GM12878 (cell line): ENCODE measurements around the gene RIN2. TPM values are rescaled to one million over a fixed set of nuclear protein-coding genes. Genes with fewer than 3 reads are reported as not detected.

Source experiments
- ATAC-seq: fragments of 200-7000 bp; cut with Tn5 transposase; 3 replicates; pipeline ENCODE4 v1.9.1; 2020; ENCODE audit warnings: mild to moderate bottlenecking, moderate library complexity
- BruUV-seq: library from RNA; stranded (reverse); fragments of 400-500 nt; replicated peaks from 2 replicates; lab custom pipeline; 2021; lab: Mats Ljungman, UMichigan
- CTCF ChIA-PET: fragments of 300-600 bp; sonication (Branson Sonifier 250); formaldehyde crosslinking; extraction: SDS; loops from one replicate; lab custom pipeline; 2021; ENCODE audit warnings: inconsistent platforms; lab: Yijun Ruan, JAX
- POLR2A ChIA-PET: fragments of 350-600 bp; formaldehyde crosslinking; extraction: SDS; loops from one replicate; lab custom pipeline; 2021; ENCODE audit warnings: inconsistent platforms; lab: Charles Lee
- RAD21 ChIA-PET: fragments of 300-600 bp; sonication (Branson Sonifier 250); formaldehyde crosslinking; loops from one replicate; lab custom pipeline; 2023; ENCODE audit warnings: antibody characterized with exemption; ENCODE audit not compliant: unreplicated experiment; lab: Charles Lee
- SMC1A ChIA-PET: fragments of 300-600 bp; sonication (Branson Sonifier 250); formaldehyde crosslinking; loops from one replicate; lab custom pipeline; 2023; ENCODE audit not compliant: unreplicated experiment, uncharacterized antibody; lab: Charles Lee
- DNase-seq: peaks from one replicate; pipeline ENCODE4 v3.0.0-alpha.2; 2011; ENCODE audit warnings: low read depth, low spot score
- FAIRE-seq: peaks from 3 replicates; lab custom pipeline; 2011; peaks lifted over from hg19 to GRCh38; lab: Jason Lieb, UNC
- H2AFZ ChIP-seq: 2 replicates; pipeline ENCODE4 v1.6.0; 2011; ENCODE audit warnings: low read depth, low read length, control low read depth; ENCODE audit not compliant: control insufficient read depth
- H3K27ac ChIP-seq: 2 replicates; pipeline ENCODE4 v1.5.1; 2011; ENCODE audit warnings: control low read depth; ENCODE audit not compliant: control insufficient read depth, insufficient read depth
- H3K27me3 ChIP-seq, 2 experiments: replicated peaks in 1 of 2; 2 replicates each; pipeline versions ENCODE4 v1.6.0 to v1.6.1; 2011; ENCODE audit warnings: low read length in 1 of 2; ENCODE audit not compliant: control insufficient read depth in 2 of 2, insufficient read depth in 2 of 2
- H3K36me3 ChIP-seq, 2 experiments: 2 replicates each; pipeline ENCODE4 v1.5.1; 2011; ENCODE audit warnings: low read length in 1 of 2; ENCODE audit not compliant: control insufficient read depth in 2 of 2, insufficient read depth in 2 of 2
- H3K4me1 ChIP-seq: 2 replicates; pipeline ENCODE4 v1.6.1; 2011; ENCODE audit warnings: mild to moderate bottlenecking, low read length, moderate library complexity, mixed read lengths; ENCODE audit not compliant: control insufficient read depth, insufficient read depth
- H3K4me2 ChIP-seq: 2 replicates; pipeline ENCODE4 v1.6.0; 2011; ENCODE audit warnings: control low read depth; ENCODE audit not compliant: control insufficient read depth, insufficient read depth
- H3K4me3 ChIP-seq: fragments of 200-600 bp; sonication (generic); 2 replicates; pipeline ENCODE4 v1.5.1; 2016
- H3K79me2 ChIP-seq: 2 replicates; pipeline ENCODE4 v1.6.0; 2011; ENCODE audit warnings: low read length; ENCODE audit not compliant: control insufficient read depth, insufficient read depth
- H3K9ac ChIP-seq: 2 replicates; pipeline ENCODE4 v1.8.0; 2011; ENCODE audit warnings: low read length, control low read depth, mixed read lengths; ENCODE audit not compliant: control insufficient read depth, insufficient read depth
- H3K9me3 ChIP-seq: replicated peaks from 3 replicates; pipeline ENCODE4 v1.5.1; 2011; ENCODE audit warnings: mild to moderate bottlenecking, low read length; ENCODE audit not compliant: control insufficient read depth, insufficient read depth
- H4K20me1 ChIP-seq: 2 replicates; pipeline ENCODE4 v1.6.0; 2011; ENCODE audit not compliant: control insufficient read depth, insufficient read depth
- ATF7 ChIP-seq: fragments of 450-650 bp; IDR thresholded peaks from 2 replicates; pipeline ENCODE4 v1.6.1; 2016; ENCODE audit warnings: low read depth, mild to moderate bottlenecking
- IKZF2 ChIP-seq, 2 experiments: fragments of 450-650 bp; IDR thresholded peaks; 2 replicates each; pipeline ENCODE4 v1.6.1; 2017; ENCODE audit warnings: mild to moderate bottlenecking in 2 of 2, moderate library complexity in 2 of 2
- IRF4 ChIP-seq: IDR thresholded peaks from 2 replicates; pipeline ENCODE4 v1.6.1; 2011; ENCODE audit warnings: low read depth, low read length
- LARP7 ChIP-seq: fragments of 450-650 bp; IDR thresholded peaks from 2 replicates; pipeline ENCODE4 v1.6.1; 2017; ENCODE audit warnings: mild to moderate bottlenecking
- MXI1 ChIP-seq: fragments of 150-350 bp; IDR thresholded peaks from 2 replicates; pipeline ENCODE4 v1.6.1; 2011; ENCODE audit warnings: low read depth, mild to moderate bottlenecking, inconsistent platforms, low read length, improper control_type of control experiment
- MYC ChIP-seq: IDR thresholded peaks from 2 replicates; pipeline ENCODE4 v1.6.1; 2011; ENCODE audit warnings: mild to moderate bottlenecking, low read length, moderate library complexity, inconsistent platforms; ENCODE audit not compliant: insufficient read depth, insufficient replicate concordance, insufficient read length, severe bottlenecking
- NR2C2 ChIP-seq: IDR thresholded peaks from 2 replicates; pipeline ENCODE4 v1.6.1; 2011; ENCODE audit warnings: borderline replicate concordance, low read depth; ENCODE audit not compliant: control insufficient read depth, insufficient read length
- SREBF1 ChIP-seq: IDR thresholded peaks from 2 replicates; pipeline ENCODE4 v1.6.1; 2012; ENCODE audit warnings: mild to moderate bottlenecking, low read length
- STAT3 ChIP-seq: IDR thresholded peaks from 2 replicates; pipeline ENCODE4 v1.6.1; 2011; ENCODE audit warnings: low read depth, low read length, improper control_type of control experiment
- USF2 ChIP-seq: IDR thresholded peaks from 2 replicates; pipeline ENCODE4 v1.6.1; 2011; ENCODE audit warnings: low read depth, low read length, improper control_type of control experiment, borderline replicate concordance
- ZNF207 ChIP-seq: fragments of 450-650 bp; IDR thresholded peaks from 2 replicates; pipeline ENCODE4 v1.6.1; 2014; ENCODE audit warnings: antibody characterized with exemption, mild to moderate bottlenecking, borderline replicate concordance
- ZNF217 ChIP-seq: fragments of 450-650 bp; IDR thresholded peaks from 2 replicates; pipeline ENCODE4 v1.6.1; 2017; ENCODE audit warnings: antibody characterized with exemption, mild to moderate bottlenecking
- ZNF687 ChIP-seq: fragments of 450-650 bp; IDR thresholded peaks from 2 replicates; pipeline ENCODE4 v1.6.1; 2017; ENCODE audit warnings: mild to moderate bottlenecking, moderate library complexity
- ZZZ3 ChIP-seq: IDR thresholded peaks from 2 replicates; pipeline ENCODE4 v1.6.1; 2011; ENCODE audit warnings: low read depth; ENCODE audit not compliant: control insufficient read depth, insufficient read length
- WGBS: methylation state at CpG from one replicate; pipeline ENCODE4 v1.1.6; 2016; ENCODE audit warnings: low lambda C conversion rate; ENCODE audit not compliant: insufficient replicate concordance, insufficient coverage; ENCODE audit errors: missing lambda C conversion rate; 5-methylcytosine and 5-hydroxymethylcytosine counted together
- in situ Hi-C: fragments of 300-500 bp; cut with MboI; formaldehyde crosslinking; loops from 9 replicates; pipeline ENCODE4 v1.14.3; 2018; ENCODE audit warnings: mixed read lengths
- intact Hi-C: fragments of 100-400 bp; cut with micrococcal nuclease; formaldehyde crosslinking; loops from one replicate; pipeline ENCODE4 v1.14.2; 2022; ENCODE audit not compliant: unreplicated experiment
- polyA plus RNA-seq, 11 experiments: library from polyadenylated mRNA; depleted of rRNA in 4 of 11; unstranded in 6 of 11; stranded (reverse) in 5 of 11; fragments of >200 nt; fragmentation: Nextera tagmentation in 4 of 11; fragmentation: Illumina TruSeq in 1 of 11; extraction: Ambion mirVana in 4 of 11; extraction: Trizol in 1 of 11; gene quantifications; 1 replicate in 1 of 11; 2 replicates in 10 of 11; pipeline versions ENCODE4 v1.2.1 to v1.2.3, GENCODE V29; 2011 to 2016; ENCODE audit warnings: inconsistent platforms in 2 of 11, missing spikeins in 2 of 11, low read depth in 1 of 11
- total RNA-seq, 4 experiments: library from RNA; depleted of rRNA in 3 of 4; stranded (reverse); fragments of >200 nt in 3 of 4; fragmentation: Illumina TruSeq in 1 of 4; extraction: Trizol in 1 of 4; gene quantifications; 2 replicates each; pipeline versions ENCODE4 v1.2.1 to v1.2.3, GENCODE V29; 2013 to 2021
- TF ChIP-seq, protein P1 (sequence below): fragments of 450-650 bp; formaldehyde crosslinking; IDR thresholded peaks from 2 replicates; pipeline ENCODE4 v1.4.0; 2020; ENCODE audit warnings: mild to moderate bottlenecking, moderate library complexity

The RIN2 gene
- total and polyA plus RNA-seq, 10 of the 15 experiments (the other 5 are each of a cell fraction or from before 2014, with no cell fraction given): 0.68 to 8.5 (median 4.5) TPM

DNA sequence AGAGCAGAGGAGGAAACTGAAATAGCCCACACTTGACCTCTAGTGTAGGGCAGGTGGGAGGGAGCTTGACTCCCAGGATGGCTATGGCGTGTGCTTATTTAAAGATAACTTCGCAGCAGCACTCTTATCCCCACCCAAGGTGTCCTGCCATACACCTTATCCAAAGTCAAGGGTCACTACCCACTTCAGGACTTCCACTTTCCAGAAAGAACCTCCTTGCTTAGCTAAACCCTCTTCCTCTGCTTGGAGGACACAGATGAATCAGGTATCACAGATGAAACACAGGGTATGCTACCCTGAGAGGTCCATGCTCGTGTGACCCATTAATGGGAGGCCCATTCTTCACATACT is 2.3 kb downstream of the RIN2 start:
- H3K9ac ChIP-seq: no peak overlapping the region
- ChIA-PET POLR2A (interaction anchor here (1.1 kb wide), 1 partner anchor 23 kb away, joined by 3 read pairs; no protein-coding TSS in a partner anchor), CTCF (interaction anchor here (0.9 to 1.7 kb wide), 3 partner anchors 9 to 73 kb away, joined by 4 to 7 read pairs (median 5); no protein-coding TSS in a partner anchor), RAD21 (interaction anchor here (1.3 to 2.8 kb wide), 4 partner anchors 20 to 53 kb away, joined by 3 to 9 read pairs (median 7); no protein-coding TSS in a partner anchor), SMC1A (interaction anchor here (0.6 to 2.7 kb wide), 6 partner anchors 10 to 67 kb away, joined by 3 to 10 read pairs (median 4); no protein-coding TSS in a partner anchor)
- H3K27ac ChIP-seq: no peak overlapping the region
- in situ Hi-C loops: no loop called here
- BruUV-seq: no TSS peak
- no peak for ATAC-seq
- no peak overlapping the region for H3K4me3 ChIP-seq
- no peaks in the 10 kb centered on the region for H4K20me1 ChIP-seq
- no peak for FAIRE-seq
- intact Hi-C loops: no loop called here
- peaks cover 12 to 15% of the 10 kb centered on the region in 2 experiments for H3K27me3 ChIP-seq
- no peaks in the 10 kb centered on the region for H3K9me3 ChIP-seq
- no peak for DNase-seq
- no peak overlapping the region for H3K4me2 ChIP-seq
- H2AFZ ChIP-seq: no peak overlapping the region
- H3K4me1 ChIP-seq: no peaks in the 10 kb centered on the region
- no peaks in the 10 kb centered on the region for H3K79me2 ChIP-seq
- WGBS: 0% methylated on average over 3 of the region's 3 CpGs
- no peaks in the 10 kb centered on the region for H3K36me3 ChIP-seq
- TF ChIP-seq ZZZ3 (no peak), USF2 (no peak), ATF7 (no peak), SREBF1 (no peak), NR2C2 (no peak), STAT3 (no peak), LARP7 (no peak), MYC (no peak), IKZF2 (IDR thresholded peaks at IDR 0.05) (no peak), MXI1 (no peak), ZNF207 (no peak), ZNF687 (no peak), IRF4 (no peak), ZNF217 (no peak)
- TF ChIP-seq, protein P1, sequence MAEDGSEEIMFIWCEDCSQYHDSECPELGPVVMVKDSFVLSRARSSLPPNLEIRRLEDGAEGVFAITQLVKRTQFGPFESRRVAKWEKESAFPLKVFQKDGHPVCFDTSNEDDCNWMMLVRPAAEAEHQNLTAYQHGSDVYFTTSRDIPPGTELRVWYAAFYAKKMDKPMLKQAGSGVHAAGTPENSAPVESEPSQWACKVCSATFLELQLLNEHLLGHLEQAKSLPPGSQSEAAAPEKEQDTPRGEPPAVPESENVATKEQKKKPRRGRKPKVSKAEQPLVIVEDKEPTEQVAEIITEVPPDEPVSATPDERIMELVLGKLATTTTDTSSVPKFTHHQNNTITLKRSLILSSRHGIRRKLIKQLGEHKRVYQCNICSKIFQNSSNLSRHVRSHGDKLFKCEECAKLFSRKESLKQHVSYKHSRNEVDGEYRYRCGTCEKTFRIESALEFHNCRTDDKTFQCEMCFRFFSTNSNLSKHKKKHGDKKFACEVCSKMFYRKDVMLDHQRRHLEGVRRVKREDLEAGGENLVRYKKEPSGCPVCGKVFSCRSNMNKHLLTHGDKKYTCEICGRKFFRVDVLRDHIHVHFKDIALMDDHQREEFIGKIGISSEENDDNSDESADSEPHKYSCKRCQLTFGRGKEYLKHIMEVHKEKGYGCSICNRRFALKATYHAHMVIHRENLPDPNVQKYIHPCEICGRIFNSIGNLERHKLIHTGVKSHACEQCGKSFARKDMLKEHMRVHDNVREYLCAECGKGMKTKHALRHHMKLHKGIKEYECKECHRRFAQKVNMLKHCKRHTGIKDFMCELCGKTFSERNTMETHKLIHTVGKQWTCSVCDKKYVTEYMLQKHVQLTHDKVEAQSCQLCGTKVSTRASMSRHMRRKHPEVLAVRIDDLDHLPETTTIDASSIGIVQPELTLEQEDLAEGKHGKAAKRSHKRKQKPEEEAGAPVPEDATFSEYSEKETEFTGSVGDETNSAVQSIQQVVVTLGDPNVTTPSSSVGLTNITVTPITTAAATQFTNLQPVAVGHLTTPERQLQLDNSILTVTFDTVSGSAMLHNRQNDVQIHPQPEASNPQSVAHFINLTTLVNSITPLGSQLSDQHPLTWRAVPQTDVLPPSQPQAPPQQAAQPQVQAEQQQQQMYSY (CRISPR knock-in tag): no peak
